SH-SY5Y (cell line): Measurements from ENCODE around the gene DLGAP1.

ENCODE experiments used
- GATA2 ChIP-seq: IDR thresholded peaks from 2 replicates; pipeline ENCODE4 v1.6.1; 2011; ENCODE audit warnings: mild to moderate bottlenecking, low read depth, low read length
- GATA3 ChIP-seq: IDR thresholded peaks from 2 replicates; pipeline ENCODE4 v1.6.1; 2011; ENCODE audit warnings: low read depth, mild to moderate bottlenecking, low read length, moderate library complexity

Gene DLGAP1

GRCh38 chr18:3466872-3467271 is 988.2 kb downstream of the DLGAP1 start:
- TF ChIP-seq GATA3 (no peak), GATA2 (no peak)

GRCh38 chr18:3466045-3466444 is 989.1 kb downstream of the DLGAP1 start:
- TF ChIP-seq GATA3: no peak
- no peak for TF ChIP-seq GATA2

GRCh38 chr18:3463051-3463450 is 992.1 kb downstream of the DLGAP1 start:
- no peak for TF ChIP-seq GATA2

GRCh38 chr18:3461704-3462103 is 993.4 kb downstream of the DLGAP1 start:
- TF ChIP-seq GATA2: no peak
- TF ChIP-seq GATA3: no peak

- no peak for TF ChIP-seq GATA3
- TF ChIP-seq GATA2: no peak
Observed at GRCh38 chr18:3460823-3461398, 994.2 kb downstream of the DLGAP1 start.

GRCh38 chr18:3458952-3459853 is 995.9 kb downstream of the DLGAP1 start:
- TF ChIP-seq GATA3: no peak
- TF ChIP-seq GATA2: no peak

- TF ChIP-seq GATA2 (no peak), GATA3 (no peak)
Observed at GRCh38 chr18:3458378-3458777, 996.7 kb downstream of the DLGAP1 start.

- TF ChIP-seq GATA2 (no peak), GATA3 (no peak)
Observed at GRCh38 chr18:3457261-3457724, 997.8 kb downstream of the DLGAP1 start.

- TF ChIP-seq GATA3 (no peak), GATA2 (no peak)
Observed at GRCh38 chr18:3456686-3457069, 998.4 kb downstream of the DLGAP1 start.

- TF ChIP-seq GATA2 (no peak), GATA3 (no peak)
Observed at GRCh38 chr18:3455907-3456685, 999.0 kb downstream of the DLGAP1 start.

GRCh38 chr18:3455090-3455635 is 999.9 kb downstream of the DLGAP1 start:
- no peak for TF ChIP-seq GATA2
- TF ChIP-seq GATA3: no peak

- TF ChIP-seq GATA2 (no peak), GATA3 (no peak)
Observed at GRCh38 chr18:3454365-3455089, 1000.6 kb downstream of the DLGAP1 start.

GRCh38 chr18:3453540-3454364 is 1001.4 kb downstream of the DLGAP1 start:
- TF ChIP-seq GATA3 (no peak), GATA2 (no peak)
